DMS79 treated with DMSO at 0.1 percent for 48 hours (cell line): ENCODE measurements around the gene RASSF6.
"Not testable (repeated sequence)": the region's sequence is repeated elsewhere in the genome, so short reads cannot be mapped to it uniquely, and the experiment has no call there.

ENCODE experiments used
- DNase-seq: peaks from one replicate; lab custom pipeline; 2025; lab: John Stamatoyannopoulos, UW

RASSF6 gene, protein sequence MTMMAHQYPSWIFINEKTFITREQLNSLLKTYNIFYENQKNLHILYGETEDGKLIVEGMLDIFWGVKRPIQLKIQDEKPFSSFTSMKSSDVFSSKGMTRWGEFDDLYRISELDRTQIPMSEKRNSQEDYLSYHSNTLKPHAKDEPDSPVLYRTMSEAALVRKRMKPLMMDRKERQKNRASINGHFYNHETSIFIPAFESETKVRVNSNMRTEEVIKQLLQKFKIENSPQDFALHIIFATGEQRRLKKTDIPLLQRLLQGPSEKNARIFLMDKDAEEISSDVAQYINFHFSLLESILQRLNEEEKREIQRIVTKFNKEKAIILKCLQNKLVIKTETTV

DNA sequence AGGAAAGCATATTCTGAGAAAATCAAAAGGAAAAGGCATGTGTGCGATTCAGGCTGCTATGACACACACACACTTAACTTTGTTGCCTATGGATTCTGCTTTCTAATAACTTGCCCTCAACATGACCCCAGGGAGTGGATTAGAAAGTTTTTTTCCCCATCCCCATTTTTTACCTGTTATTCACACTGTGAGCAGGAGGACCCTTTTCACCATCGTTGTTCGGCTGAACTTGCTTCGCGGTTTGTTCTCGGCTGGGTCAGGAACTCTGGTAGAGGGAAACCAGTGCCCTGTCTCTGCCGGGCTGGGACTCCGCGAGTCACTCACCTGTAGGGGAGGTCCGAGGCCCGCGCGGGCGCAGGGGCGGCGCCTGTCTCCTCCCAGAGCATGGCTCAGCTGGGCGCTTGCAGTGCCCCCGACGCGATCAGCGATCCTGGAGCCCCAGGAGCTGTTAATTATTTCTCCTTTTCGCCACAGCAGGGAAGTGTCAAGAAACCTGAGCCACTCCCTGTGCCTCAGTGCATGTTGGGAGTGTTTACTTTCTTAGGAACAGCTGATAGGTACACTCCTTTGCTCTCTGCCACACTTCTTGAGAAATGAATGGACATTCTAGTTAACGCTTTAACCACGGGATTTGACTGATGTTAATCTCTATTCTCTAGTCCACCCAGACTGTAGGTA is at the start of gene RASSF6:
Gene RASSF6 (minus strand): TSS at position 322 of the 678 bp plus-strand sequence. CDS start 8,641 bp downstream, outside the sequence.
- DNase-seq, result peak; percentile 16

DNA sequence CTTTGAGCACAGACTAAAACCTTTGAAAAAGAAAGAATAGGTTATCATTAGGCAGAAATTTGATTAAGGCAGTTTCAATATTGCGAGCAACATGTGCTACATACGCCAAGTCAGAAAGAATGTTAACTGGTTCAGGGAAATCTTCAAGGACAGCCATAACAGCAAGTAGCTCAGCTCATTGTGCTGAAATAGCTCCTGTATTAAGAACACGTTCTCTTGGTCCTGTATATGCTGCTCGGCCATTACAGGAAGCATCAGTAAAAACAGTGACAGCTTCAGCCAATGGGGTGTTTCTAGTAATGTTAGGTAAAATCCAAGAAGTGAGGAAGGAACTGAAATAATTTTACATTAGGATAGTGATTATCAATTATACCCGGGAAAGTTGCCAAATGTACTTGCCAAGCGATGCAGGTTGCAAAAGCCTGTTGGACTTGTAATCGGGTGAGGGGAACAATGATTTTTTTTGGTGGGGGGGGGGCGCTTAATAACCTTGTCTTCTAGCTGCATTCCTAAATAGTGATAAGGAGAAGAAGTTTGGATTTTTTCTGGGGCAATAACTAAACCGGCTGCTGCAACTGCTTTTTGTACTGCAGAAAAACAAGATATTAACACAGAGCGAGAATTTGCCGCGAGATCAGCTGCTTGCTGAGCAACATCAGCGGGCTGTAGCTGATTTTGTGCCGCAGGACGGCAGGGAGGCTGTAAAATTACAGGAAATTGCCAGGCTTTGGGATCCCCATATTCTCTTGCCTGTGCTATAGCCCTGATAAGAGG is 49.4 kb upstream of the RASSF6 start:
- peak; percentile 58 for DNase-seq

DNA sequence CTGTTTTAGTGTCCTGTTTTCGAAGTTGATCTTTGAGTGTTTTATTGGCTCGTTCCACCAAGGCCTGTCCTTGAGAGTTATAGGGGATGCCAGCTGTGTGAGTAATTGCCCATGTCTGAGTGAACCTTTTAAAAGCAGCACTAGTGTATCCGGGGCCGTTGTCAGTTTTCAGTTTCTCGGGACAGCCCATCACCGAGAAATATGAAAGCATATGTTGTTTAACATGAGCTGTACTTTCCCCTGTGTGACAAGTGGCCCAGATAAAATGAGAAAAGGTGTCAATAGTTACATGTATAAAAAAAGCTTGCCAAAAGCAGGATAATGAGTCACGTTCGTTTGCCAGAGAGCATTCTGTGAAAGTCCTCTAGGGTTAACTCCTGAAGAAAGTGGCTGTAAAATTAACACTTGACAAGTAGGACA is 48.6 kb upstream of the RASSF6 start:
- peak; percentile 92 for DNase-seq

DNA sequence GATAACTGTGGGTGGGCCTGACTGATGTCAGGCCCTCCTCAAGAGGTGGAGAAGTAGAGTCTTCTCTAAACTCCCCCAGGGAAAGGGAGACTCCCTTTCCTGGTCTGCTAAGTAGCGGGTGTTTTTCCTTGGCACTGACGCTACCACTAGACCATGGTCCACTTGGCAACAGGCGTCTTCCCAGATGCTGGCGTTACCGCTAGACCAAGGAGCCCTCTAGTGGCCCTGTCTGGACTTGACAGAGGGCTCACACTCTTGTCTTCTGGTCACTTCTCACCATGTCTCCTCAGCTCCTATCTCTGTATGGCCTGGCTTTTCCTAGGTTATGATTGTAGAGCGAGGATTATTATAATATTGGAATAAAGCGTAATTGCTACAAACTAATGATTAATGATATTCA is 45.7 kb upstream of the RASSF6 start:
- not testable (repeated sequence) for DNase-seq

DNA sequence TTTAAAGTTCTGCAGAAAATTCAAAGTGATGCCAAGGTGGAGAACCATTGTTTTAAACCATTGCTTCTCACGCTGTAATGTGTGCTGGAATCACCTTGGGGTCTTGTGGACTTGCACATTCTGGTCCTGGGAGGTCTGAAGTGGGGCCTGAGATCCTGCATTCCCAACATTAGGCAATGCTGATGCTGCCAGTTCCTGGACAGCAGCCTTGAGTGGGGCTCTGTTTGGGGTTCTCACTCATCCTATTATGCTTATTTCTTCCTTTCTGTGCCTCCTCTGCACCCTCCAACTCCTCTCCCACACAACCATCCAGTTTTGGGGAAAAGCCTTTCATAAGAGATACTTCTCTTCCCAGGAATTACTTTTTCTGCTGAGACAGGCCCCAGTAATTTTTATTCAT is 44.2 kb upstream of the RASSF6 start:
- no peak for DNase-seq

DNA sequence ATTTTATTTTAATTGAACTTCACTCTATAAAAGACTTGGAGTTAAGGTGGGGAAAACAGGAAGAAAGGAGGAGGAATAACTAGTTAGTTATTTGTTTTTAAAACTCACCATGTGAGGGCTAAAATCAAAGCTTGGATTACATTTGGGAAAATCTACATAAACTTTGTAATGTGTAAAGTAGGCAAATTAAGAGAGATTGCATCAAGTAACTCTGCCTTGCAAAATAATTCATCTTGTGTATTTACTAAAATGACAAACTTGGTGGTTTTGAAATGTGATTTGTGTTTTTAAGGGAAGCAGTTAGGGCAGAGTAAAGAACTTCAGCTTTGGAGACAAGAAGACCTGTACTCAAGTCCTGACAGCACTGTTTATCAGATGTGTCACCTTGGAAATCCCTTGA is 43.3 kb upstream of the RASSF6 start:
- no peak for DNase-seq

DNA sequence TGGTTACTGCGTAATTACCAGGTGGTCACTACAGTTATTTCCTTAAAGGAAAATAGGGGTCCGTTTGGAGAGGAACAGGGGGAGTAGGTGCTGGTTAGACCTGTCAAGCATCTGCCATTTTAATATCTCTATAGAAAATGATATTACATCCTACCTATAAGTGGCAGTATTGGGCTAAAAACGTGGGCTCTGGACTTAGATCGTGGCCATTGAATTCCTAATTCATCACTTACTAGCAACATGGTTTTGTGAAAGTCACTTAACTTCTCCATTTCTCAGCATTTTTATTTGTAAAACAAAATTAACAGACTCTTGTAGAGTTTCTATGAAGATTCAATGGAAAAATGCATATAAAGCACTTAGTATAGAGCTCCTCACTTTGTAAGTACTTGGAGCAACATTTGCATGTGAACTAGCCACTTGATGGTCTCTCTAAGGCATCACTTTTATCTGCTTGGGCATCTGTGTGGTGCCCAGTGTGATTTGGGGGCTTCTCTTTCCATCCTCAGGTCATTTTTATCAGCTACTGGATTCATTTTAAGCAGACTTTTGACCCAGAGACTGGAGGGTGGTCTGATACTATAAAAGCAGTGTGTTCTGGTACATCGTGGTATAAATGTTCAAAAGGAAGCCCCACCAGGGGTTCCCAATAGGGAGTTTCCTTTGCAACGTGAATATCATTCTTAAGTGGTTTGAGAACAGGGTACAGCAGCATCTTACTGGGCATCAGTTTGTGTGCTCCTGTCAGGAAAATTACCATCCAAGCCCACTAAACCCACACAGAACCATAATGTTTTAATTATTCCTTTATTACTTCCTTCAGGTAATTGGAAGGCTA is 42.7 kb upstream of the RASSF6 start:
- DNase-seq, result peak; percentile 35

DNA sequence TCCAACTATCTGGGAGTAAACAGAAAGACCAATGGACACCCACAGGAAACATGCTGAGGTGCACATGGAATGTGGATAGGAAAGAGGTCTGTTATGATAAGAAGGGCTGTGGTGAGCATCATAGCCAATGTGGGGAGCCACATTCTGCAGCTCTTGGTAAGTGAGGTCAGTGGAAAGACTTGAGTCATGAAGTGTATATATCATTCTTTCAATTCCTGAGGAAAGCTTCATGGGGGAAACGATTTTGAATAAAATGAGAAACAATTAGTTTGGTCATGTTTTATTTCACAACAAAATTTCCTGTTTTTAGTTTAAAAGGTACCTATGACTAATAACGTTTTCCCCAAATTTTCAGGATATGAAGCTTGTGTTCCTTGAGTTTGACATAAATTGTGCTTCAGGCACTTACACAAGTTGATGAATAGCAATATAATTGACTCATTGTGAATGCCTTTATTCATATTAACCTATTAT is 41.4 kb upstream of the RASSF6 start:
- DNase-seq, result no peak

DNA sequence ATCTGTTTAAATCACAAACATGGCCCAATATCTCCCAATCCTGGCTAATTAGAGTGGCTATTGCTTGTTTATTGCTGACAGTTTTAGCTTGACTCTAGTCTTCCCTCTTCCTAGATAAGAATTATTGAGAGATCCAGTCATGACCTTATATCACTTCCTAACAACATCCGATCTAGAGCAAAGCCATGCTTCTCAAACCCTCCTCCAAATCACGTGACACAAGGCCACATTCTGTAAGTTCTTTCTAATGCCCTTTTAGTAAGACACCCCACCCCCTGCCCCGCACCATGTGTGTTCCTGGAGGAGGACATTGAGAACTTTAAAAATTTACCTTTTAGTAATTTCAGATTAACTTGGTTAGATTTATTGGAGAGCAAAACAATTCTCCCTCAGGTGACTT is 40.6 kb upstream of the RASSF6 start:
- no peak for DNase-seq

DNA sequence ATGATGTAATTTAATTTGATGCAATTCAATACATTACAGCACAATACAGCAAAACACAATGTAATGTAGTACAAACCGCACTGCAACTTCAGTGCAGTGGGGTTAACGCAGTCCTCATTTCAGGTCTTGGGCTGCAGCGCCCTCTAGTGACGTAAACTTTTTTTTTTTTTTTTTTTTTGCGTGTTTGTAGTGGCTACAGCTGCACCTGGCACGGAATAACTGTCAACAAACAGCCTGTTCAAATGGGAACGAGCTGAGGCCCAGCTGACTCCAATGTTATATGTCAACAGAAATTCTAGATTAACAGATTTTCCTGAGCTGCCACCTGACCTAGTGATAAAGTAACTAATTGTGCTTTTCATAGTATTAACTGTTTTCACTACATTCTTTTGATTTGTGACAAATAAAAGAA is 33.5 kb upstream of the RASSF6 start:
- peak; percentile 65 for DNase-seq

DNA sequence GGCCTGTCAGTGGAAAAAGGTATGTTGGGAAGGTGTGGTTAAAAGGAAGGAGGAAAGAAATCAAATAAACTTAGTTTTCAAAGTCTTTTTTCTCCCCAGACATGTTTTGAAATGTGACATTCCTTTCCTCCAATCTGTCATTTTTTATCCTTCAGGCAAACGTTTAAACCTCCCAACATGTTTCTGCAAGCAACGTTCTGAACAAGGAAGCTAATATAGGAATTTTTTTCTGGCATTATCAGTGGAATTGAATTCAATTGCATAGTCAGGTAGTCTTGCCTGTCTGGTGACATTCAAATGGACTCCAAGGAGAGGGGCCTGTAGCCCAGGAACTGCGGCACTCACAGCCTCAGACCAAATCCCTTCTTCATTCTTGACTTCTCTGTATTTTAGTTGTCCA is 30.0 kb upstream of the RASSF6 start:
- no peak for DNase-seq

DNA sequence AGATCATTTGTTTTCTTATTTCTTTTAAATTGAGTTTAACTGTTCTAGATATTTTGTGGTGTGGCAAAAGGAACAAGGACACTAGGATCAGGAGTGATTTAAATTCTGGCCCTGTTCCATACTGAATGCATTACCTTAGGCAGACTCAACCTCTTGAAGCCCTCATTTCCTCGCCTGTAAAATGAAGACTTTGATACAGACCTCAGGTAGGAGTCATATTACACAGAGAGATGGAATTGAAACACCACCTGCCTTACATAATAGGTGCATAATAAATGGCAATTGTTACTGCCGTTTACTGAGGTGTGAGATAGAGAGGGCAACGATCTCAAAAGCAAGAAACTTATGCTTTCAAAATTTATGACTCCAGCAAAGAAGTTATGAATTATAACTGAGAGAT is 28.2 kb upstream of the RASSF6 start:
- peak; percentile 58 for DNase-seq

DNA sequence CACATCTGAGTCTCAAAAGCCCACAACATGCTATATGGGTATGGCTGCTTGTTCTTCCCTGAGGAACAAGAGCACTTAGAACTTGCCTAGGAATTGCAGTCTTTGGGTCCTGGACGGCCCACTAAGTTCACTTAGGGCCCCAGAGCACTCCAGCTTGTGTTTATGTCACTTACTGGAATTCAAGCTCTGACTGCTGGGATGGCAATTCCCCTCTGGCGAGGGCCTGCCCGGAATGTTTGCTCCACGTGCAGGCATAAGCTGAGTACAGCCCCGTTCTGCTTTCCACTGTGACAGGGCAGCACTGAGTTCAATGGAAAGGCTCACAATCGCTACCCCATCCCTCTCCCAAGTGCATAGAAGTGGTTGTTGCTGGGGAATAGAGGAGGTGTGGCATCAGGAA is 25.9 kb upstream of the RASSF6 start:
- DNase-seq, result no peak

DNA sequence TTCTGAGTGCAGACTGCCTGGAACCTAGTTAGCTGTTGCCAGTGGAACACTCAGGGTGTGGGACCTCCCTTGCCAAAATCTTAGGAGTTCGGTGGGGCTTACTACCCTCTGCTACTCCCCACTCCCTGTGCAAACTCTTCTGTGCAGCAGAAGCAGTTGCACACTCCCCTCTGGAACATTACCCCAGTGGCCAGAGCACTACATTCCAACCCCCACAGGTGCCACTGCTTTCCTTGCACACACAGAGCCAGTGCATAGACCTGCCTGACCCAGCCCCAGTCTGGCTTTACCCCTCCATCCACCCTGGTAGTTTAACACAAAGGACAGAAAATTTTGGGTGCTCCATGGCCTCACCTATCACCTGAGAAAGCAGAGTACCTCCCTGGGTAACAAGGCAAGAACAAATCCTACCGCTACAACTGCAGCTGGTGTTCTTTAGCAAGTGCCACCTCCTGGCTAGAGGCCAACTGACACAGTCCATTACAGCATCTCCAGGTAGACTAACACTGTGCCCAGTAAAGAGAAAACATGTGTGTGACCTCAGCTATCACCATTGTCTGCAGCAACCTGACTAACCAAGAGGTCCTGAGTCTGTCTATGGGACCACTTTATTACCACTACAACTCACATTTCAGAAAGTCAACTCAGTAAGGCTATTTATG is 11.5 kb upstream of the RASSF6 start:
- no peak for DNase-seq

DNA sequence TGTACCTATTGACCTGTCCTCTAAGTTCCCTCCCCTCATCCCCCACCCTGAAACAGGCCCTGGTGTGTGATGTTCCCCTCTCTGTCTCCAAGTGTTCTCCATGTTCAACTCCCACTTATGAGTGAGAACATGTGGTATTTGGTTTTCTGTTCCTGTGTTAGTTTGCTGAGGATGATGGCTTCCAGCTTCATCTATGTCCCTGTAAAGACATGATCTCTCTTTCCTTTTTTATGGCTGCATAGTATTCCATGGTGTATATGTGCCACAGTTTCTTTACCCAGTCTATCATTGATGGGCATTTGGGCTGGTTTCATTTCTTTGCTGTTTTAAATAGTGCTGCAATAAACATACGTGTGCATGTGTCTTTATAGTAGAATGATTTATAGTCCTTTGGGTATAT is 8.6 kb upstream of the RASSF6 start:
- DNase-seq, result not testable (repeated sequence)

DNA sequence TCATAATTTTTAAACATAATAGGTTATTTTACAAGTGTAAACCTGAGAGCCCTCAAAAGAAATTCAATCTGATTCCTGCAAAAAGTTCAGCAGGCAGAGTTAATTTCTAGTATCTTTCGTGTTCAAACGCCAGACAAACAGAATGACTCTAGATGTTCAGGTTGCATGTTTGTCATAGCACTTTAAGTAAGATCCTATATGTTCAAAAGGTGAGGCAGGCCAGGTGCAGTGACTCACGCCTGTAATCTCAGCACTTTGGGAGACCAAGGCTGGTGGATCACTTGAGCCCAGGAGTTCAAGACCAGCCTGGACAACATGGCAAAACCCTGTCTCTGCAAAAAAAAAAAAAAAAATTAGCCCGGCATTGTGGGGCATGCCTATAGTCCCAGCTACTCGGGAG is 1.1 kb upstream of the RASSF6 start:
- no peak for DNase-seq

DNA sequence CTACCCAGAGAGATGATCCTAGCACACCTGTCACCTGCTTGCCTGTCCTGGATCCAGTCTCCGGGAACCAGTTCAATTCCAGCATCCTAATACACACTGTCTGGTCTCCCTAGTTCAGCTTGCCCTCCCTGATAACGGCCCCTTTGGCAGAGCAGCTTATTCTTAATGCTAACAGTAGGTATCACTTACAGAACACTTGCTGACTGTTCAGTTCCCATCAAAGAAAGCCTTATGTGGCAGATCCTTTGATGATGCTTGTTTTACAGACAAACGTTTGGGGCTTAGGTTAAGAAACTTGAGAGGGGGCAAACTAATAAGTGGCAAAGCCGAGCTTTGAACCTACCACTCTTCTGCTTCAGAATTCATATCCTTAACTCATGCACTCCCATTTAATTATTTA is 890 bp downstream of the RASSF6 start:
- DNase-seq, result no peak

DNA sequence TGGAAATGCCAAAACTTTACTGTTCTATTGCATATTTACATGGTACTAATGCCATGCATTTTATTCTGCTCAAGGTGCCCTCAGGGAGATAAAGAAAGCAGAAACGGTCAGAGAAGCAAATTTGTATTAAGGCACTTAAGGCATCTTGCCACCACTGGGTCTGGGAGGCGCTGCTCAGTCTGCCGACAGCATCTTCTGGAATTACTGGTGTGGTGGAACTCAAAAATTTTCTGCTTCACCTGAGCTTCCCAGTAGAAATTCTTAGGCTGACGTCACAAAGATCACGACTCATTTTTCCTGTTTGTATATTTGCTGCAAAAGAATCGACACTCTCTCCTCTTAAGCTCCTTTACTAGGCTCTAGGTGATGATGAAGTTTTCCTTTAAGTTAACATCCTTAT is 3.0 kb downstream of the RASSF6 start:
- DNase-seq, result no peak

DNA sequence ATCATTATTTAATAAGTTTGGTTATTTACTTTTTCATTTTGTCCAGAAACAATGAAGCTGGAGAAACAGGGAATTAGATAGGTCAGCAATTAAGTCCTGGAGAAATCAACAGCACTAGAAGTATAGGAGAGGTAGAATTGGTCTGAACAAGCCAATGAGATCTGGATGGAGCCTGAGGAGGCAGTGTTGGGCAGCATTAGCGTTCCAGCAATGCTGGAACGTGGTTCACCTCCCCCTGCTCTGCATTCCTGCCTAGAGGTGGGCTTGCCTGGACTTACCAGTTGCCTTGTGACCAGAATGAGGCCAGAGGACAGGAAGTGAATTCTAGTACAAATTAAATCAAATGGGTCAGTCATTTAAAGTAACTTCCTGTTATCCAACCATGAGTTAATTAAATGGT is 4.6 kb downstream of the RASSF6 start:
- no peak for DNase-seq

DNA sequence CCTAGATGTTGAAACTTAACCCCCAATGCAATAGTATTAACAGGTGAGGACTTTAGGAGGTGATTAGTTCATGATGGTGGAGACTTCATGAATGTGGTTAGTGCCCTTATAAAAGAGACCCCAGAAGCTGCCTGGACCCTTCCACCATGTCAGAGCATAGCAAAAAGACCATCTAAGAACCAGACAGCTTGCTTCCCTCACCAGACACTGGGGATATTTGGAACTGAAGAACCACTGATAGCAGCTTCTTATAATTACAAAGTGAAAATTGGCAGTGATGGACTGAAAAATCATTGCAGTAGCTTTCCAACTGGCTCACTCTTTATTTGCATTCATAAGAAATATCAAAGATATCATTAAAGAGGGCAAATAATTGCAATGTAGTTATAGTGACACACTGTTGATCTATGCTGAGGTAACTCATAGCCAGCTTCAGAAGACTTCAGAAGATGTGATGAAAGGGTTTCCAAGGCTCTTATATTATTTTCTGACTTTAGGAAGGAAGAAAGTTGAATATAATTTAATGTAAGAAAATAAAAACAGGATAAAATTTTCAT is 5.8 kb downstream of the RASSF6 start:
- no peak for DNase-seq

DNA sequence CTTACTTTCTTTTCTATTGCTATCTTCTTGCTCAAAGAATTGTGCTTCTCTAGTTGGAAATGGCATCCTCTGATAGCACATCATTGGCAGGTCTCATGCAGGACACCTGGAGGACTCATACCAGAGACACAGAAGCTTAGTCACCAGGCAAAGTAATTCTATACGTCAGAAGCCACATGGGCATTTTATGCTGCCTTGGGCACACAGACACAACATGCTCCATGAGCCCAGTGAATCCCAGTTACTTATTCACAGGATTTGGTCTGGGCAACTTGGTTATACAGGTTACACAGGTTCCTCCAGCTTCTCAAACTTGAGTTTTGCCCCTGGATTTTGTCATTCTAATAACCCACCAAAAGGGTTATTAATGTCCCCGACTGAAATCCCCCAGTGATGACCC is 7.1 kb downstream of the RASSF6 start:
- no peak for DNase-seq
